Endothelial cell of umbilical vein (primary cell): Measurements from ENCODE around the gene LAMA5. TPM values are rescaled to one million over a fixed set of nuclear protein-coding genes. Genes with fewer than 3 reads are reported as not detected.

Experiments used
- BruUV-seq: library from RNA; stranded (reverse); fragments of 400-500 nt; replicated peaks from 2 replicates; lab custom pipeline; 2021; lab: Mats Ljungman, UMichigan
- CTCF ChIA-PET: fragments of 300-600, 350-600 bp; sonication (Branson Sonifier 250); formaldehyde crosslinking; loops from one replicate; lab custom pipeline; 2021; ENCODE audit warnings: antibody characterized with exemption, inconsistent platforms; lab: Charles Lee
- POLR2A ChIA-PET: fragments of 300-600, 350-600 bp; sonication (Branson Sonifier 250); formaldehyde crosslinking; loops from one replicate; lab custom pipeline; 2021; ENCODE audit warnings: antibody characterized with exemption, inconsistent platforms; lab: Charles Lee
- DNase-seq: peaks from one replicate; pipeline ENCODE4 v3.0.0-alpha.2; 2011; ENCODE audit warnings: low read depth, low spot score
- FAIRE-seq: peaks from 2 replicates; lab custom pipeline; 2011; peaks lifted over from hg19 to GRCh38; lab: Jason Lieb, UNC
- H2AFZ ChIP-seq: 2 replicates; pipeline ENCODE4 v1.6.0; 2012; ENCODE audit warnings: low read depth, low read length, control low read depth, inconsistent platforms
- H3K27ac ChIP-seq: 2 replicates; pipeline ENCODE4 v1.5.1; 2011; ENCODE audit warnings: low read depth, mild to moderate bottlenecking, control low read depth, low read length, moderate library complexity; ENCODE audit not compliant: insufficient read depth
- H3K27me3 ChIP-seq, 2 experiments: 2 replicates each; pipeline versions ENCODE4 v1.6.0 to v1.6.1; 2011; ENCODE audit warnings: low read length in 2 of 2, mixed read lengths in 1 of 2; ENCODE audit not compliant: control insufficient read depth in 2 of 2, insufficient read depth in 2 of 2
- H3K36me3 ChIP-seq, 2 experiments: 2 replicates in 1 of 2; 3 replicates in 1 of 2; pipeline ENCODE4 v1.5.1; 2011; ENCODE audit warnings: low read length in 2 of 2, mild to moderate bottlenecking in 1 of 2, moderate library complexity in 1 of 2; ENCODE audit not compliant: control insufficient read depth in 2 of 2, insufficient read depth in 2 of 2; ENCODE audit errors: extremely low read depth in 1 of 2
- H3K4me1 ChIP-seq: 3 replicates; pipeline ENCODE4 v1.5.1; 2011; ENCODE audit warnings: mild to moderate bottlenecking, low read length; ENCODE audit not compliant: control insufficient read depth, insufficient read depth; ENCODE audit errors: extremely low read depth
- H3K4me2 ChIP-seq: 2 replicates; pipeline ENCODE4 v1.6.1; 2011; ENCODE audit warnings: low read length, control low read depth, mixed read lengths; ENCODE audit not compliant: insufficient read depth
- H3K4me3 ChIP-seq, 3 experiments: fragments of 200-600 bp in 1 of 3; sonication (generic), shearing (Covaris generic) in 1 of 3; replicated peaks in 1 of 3; 2 replicates each; pipeline ENCODE4 v1.5.1; 2011 to 2016; ENCODE audit warnings: control low read depth in 3 of 3, low read length in 3 of 3, mild to moderate bottlenecking in 2 of 3, inconsistent platforms in 1 of 3, low read depth in 1 of 3, moderate library complexity in 1 of 3; ENCODE audit not compliant: insufficient read depth in 1 of 3
- H3K79me2 ChIP-seq: 2 replicates; pipeline ENCODE4 v1.6.0; 2012; ENCODE audit warnings: low read length, inconsistent platforms; ENCODE audit not compliant: control insufficient read depth, insufficient read depth
- H3K9ac ChIP-seq: replicated peaks from 2 replicates; pipeline ENCODE3; 2011; ENCODE audit warnings: low read length, control low read depth; ENCODE audit not compliant: insufficient read depth; ENCODE audit errors: extremely low read depth
- H3K9me1 ChIP-seq: replicated peaks from 3 replicates; pipeline ENCODE4 v1.6.0; 2011; ENCODE audit warnings: mild to moderate bottlenecking, low read length; ENCODE audit not compliant: control insufficient read depth, insufficient read depth; ENCODE audit errors: extremely low read depth
- H3K9me3 ChIP-seq: replicated peaks from 2 replicates; pipeline ENCODE4 v1.5.1; 2012; ENCODE audit warnings: low read length, inconsistent platforms; ENCODE audit not compliant: control insufficient read depth, insufficient read depth
- H4K20me1 ChIP-seq: replicated peaks from 2 replicates; pipeline ENCODE3; 2011; ENCODE audit warnings: mild to moderate bottlenecking, low read length; ENCODE audit not compliant: control insufficient read depth, insufficient read depth; ENCODE audit errors: extremely low read depth
- CTCF ChIP-seq, 2 donors: IDR thresholded peaks; 1 replicate in 1 of 2; 2 replicates in 1 of 2; pipeline ENCODE4 v1.5.1; 2011; ENCODE audit warnings: low read length in 2 of 2, mild to moderate bottlenecking in 2 of 2, moderate library complexity in 2 of 2, control low read depth in 1 of 2, inconsistent platforms in 1 of 2, low read depth in 1 of 2; ENCODE audit not compliant: insufficient read depth in 1 of 2; ENCODE audit errors: extremely low read depth in 1 of 2
- EZH2 ChIP-seq: IDR thresholded peaks from 2 replicates; pipeline ENCODE4 v1.6.1; 2012; ENCODE audit warnings: borderline replicate concordance, low read depth, mild to moderate bottlenecking, moderate library complexity, low read length, inconsistent platforms; ENCODE audit not compliant: severe bottlenecking
- FOS ChIP-seq: IDR thresholded peaks from 2 replicates; pipeline ENCODE4 v1.6.1; 2011; ENCODE audit warnings: mild to moderate bottlenecking, low read length, moderate library complexity, borderline replicate concordance; ENCODE audit not compliant: insufficient read depth
- GATA2 ChIP-seq: IDR thresholded peaks from 2 replicates; pipeline ENCODE4 v1.7.0; 2011; ENCODE audit warnings: low read depth, mild to moderate bottlenecking, moderate library complexity, mixed read lengths, low read length; ENCODE audit not compliant: insufficient read length, insufficient read depth
- JUN ChIP-seq: IDR thresholded peaks from 2 replicates; pipeline ENCODE4 v1.6.1; 2011; ENCODE audit warnings: borderline replicate concordance, low read depth; ENCODE audit not compliant: insufficient read length, insufficient read depth
- MAX ChIP-seq: IDR thresholded peaks from 2 replicates; pipeline ENCODE4 v1.6.1; 2011; ENCODE audit not compliant: insufficient read depth, insufficient read length
- MYC ChIP-seq: IDR thresholded peaks from one replicate; pipeline ENCODE4 v1.6.1; 2011; ENCODE audit warnings: mild to moderate bottlenecking, low read depth, low read length
- POLR2A ChIP-seq: IDR thresholded peaks from 2 replicates; pipeline ENCODE4 v1.6.1; 2012; ENCODE audit warnings: low read depth, mild to moderate bottlenecking, control low read depth, low read length
- POLR2AphosphoS5 ChIP-seq: IDR thresholded peaks from 2 replicates; pipeline ENCODE4 v1.6.1; 2012; ENCODE audit warnings: low read depth, mild to moderate bottlenecking, control low read depth, low read length, moderate library complexity; ENCODE audit not compliant: insufficient read depth
- dilution Hi-C: fragments of 300-500 bp; cut with MboI; formaldehyde crosslinking; loops from one replicate; pipeline ENCODE4 v1.15.0; 2019; ENCODE audit warnings: low sequenced_read_pairs; ENCODE audit not compliant: extremely low pct_ligation_motif_present
- intact Hi-C: fragments of 100-400 bp; cut with micrococcal nuclease; formaldehyde crosslinking; loops from one replicate; pipeline ENCODE4 v1.10.0; 2022
- polyA plus RNA-seq, 4 experiments: library from polyadenylated mRNA; depleted of rRNA in 3 of 4; stranded (reverse) in 3 of 4; unstranded in 1 of 4; fragments of >200 nt; gene quantifications; 2 replicates each; pipeline versions ENCODE4 v1.2.1 to v1.2.3, GENCODE V29; 2011 to 2012; ENCODE audit warnings: missing spikeins in 1 of 4
- total RNA-seq: library from RNA; stranded (reverse); gene quantifications from 2 replicates; pipeline ENCODE4 v1.2.3, GENCODE V29; 2021

LAMA5 gene
- total and polyA plus RNA-seq, 2 donors (not counting 3 experiments of a cell fraction or from before 2014, with no cell fraction given), result 24.0 to 145 TPM

DNA sequence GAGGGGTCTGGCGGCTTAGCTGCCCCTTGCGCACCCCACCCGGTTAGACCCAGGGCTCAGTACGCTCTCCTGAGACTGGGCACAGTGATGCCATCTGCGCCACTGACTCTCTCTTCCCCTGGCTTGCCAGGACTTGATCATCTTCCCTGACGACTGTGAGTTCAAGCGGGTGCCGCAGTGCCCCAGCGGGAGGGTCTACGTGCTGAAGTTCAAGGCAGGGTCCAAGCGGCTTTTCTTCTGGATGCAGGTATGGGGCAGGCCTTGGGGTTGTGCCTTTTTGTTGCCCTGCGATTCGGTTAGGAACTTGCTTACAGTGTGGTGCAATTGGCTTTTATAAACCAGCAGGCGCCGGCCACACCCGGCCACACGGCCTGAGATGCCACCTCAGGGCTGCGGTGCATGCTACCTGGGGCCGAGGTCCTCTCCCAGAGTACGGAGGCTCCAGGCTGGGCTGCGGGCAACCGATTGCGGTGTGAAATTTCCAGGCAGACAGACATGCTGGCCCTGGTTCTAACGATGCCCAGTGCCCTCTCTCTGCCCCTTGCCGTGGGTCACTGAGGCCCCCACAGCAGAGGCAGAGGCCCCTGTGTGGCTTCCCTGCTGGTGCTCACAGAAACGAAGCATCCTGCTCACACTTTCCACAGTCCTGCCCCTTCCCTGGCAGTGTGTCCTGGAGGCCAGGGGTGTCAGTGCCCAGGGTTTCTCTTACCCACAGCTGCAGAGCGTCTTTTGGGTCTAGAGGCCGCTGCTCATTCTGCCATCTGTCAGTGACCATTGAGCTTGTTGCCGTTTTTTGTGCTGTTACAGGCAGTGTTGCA lies 62.6 kb downstream of the LAMA5 start:
- intact Hi-C loops, result loop anchor here (10.0 kb wide), 1 partner anchor 490 kb away; the partner anchor contains the start of gene MRGBP
- no peaks in the 10 kb centered on the region for H3K9me3 ChIP-seq
- dilution Hi-C loops, result no loop called here
- H3K4me3 ChIP-seq, result peak overlapping the region; percentile 5 to 95 (median 50)
- no peak overlapping the region for H2AFZ ChIP-seq
- peaks cover 19 to 37% of the 10 kb centered on the region in 2 experiments for H3K36me3 ChIP-seq
- H3K4me1 ChIP-seq, result peaks cover 21% of the 10 kb centered on the region
- no peak for TF ChIP-seq GATA2
- TF ChIP-seq JUN, result no peak
- no peak for TF ChIP-seq MAX
- TF ChIP-seq CTCF (IDR thresholded peaks at IDR 0.05; ENCODE audit: extremely low read depth in 1 of 2, insufficient read depth in 1 of 2, low read depth in 1 of 2, low read length in 2 of 2), result no peak
- no peak for TF ChIP-seq POLR2AphosphoS5
- TF ChIP-seq POLR2A, result no peak
- TF ChIP-seq FOS, result no peak
- TF ChIP-seq MYC, result no peak
- no peak for TF ChIP-seq EZH2
- H3K27me3 ChIP-seq, result no peaks in the 10 kb centered on the region
- H3K27ac ChIP-seq, result peak overlapping the region; percentile 61
- FAIRE-seq (peak; percentile 26), DNase-seq (no peak)
- BruUV-seq, result no TSS peak
- peaks cover 41% of the 10 kb centered on the region for H3K79me2 ChIP-seq
- POLR2A ChIA-PET, result no interaction called here
- peak overlapping the region; percentile 77 for H3K9ac ChIP-seq
- H3K9me1 ChIP-seq, result no peaks in the 10 kb centered on the region
- peak overlapping the region; percentile 78 for H3K4me2 ChIP-seq
- CTCF ChIA-PET, result interaction anchor here (1.0 to 8.1 kb wide), 3 partner anchors 60 to 78 kb away, joined by 3 to 113 read pairs (median 10); no protein-coding TSS in a partner anchor
- no peaks in the 10 kb centered on the region for H4K20me1 ChIP-seq
